ENCODE results near the gene PFKFB4.
A peak's percentile ranks its signal among the peaks of the same experiment; 100 is the strongest.
"Not testable (repeated sequence)": the region's sequence is repeated elsewhere in the genome, so short reads cannot be mapped to it uniquely, and the experiment has no call there.

PFKFB4 gene

GRCh38 chr3:48555949-48556795 lies 431 bp downstream of the PFKFB4 start:
- DNase-seq: no peak

DNA sequence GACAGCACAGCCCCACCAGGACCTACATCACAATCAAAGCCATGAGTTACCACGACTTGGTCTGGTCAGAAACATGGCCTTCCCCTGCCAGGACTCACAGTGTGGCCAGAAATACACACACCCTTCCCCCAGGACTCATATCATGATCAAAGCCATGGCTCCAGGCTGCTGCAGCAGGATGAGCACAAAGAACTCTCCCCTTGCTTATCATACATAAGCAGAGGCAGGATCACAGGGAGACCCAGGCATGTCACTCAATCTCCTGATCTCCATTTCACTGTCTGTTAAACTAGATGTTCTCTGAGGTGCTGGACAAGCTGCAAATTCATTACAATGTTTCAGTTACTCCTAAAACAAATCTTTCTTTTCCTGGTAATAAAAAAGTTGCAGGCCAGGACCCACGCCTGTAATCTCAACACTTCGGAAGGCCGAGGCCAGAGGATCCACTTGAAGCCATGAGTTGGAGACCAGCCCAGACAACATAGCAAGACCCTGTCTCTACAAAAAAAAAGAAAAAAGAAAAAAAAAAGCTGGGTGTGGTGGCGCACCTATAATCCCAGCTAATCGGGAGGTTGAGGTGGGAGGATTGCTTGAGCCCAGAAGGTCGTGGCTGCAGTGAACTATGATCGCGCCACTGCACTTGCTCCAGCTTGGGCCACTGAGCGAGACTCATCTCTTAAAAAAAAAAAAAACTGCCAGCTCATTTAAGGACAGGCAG lies 1.2 kb downstream of the PFKFB4 start:
- no peak for DNase-seq

- DNase-seq: no peak
Measured at GRCh38 chr3:48553886-48554845, 2.4 kb downstream of the PFKFB4 start.

DNA sequence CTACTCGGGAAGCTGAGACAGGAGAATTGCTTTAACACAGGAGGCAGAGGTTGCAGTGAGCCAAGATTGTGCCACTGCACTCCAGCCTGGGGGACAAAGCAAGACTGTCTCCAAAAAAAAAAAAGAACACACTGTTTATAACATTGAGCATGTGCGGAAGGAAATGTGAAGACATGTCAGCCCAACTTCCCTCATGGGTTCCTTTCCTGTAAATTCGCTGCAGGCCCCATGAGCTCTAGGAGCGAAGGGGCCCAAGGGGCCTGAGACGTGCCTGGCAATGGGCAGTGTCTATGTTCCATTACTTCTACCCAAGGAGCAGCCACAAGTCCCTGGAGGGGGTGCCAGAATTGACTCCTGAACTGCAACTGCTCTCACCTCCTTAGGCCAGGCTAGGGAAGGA lies 3.2 kb downstream of the PFKFB4 start:
- no peak for DNase-seq

GRCh38 chr3:48552111-48552951 lies 4.3 kb downstream of the PFKFB4 start:
- peak; percentile 31 for DNase-seq

DNA sequence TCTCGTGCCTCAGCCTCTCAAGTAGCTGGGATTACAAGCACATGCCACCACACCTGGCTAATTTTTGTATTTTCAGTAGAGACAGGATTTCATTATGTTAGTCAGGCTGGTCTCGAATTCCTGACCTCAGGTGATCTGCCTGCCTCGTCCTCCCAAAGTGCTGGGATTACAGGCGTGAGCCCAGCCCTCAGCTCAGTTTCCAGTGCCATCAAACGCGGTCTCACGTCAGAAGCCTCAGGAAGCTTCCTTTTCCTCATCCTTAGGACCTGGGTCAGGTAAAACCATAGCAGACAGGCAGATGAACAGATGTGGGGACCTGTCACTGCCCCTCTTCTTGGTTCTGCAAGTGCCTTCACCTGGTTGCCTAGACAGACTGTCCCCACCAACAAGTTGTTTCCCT lies 5.0 kb downstream of the PFKFB4 start:
- not testable (repeated sequence) for DNase-seq

DNA sequence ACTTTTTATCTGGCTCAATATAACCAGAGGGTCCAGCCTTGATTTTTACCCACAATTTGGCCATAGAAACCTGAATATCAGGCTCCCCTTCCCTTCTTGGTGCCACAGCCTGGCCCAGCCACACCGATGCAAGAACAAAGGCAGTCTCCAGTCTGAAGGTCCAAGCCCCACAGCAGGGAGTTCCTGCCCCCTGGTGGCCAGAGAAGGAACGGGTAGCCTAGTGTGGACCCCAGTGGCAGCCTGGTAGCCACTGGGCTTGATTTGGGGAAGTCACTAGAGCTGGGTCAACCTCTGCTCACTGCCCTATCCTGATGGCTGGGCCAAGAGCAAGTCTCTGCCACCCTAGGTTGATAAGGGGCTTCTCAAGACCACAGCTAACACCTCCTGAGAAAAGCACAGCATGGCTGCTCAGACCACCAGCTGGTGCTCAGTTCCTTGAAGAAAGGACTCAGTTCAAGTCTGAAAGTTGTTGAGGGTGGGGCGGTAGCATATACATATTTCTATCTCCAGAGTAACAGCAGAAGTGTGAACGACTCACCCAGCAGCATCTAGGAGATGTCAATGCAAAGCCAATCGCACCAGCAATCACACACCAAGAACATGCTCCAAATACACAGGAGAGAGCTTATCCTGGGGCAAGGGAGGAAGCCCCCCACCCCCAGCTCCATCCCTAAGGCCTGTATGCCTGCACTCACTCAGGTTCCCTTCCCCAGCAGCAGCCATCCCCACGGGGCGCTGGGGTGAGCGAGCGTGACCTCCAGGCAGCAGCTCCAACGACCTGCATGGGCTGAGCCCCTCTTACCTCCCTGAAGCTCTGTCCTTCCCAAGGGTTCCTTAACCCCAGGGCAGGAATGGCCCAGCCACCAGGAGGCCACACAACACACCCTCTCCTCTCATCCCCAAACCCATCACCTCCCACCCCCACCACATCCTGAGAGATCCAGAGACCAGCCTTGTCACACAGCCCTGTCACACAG lies 7.6 kb downstream of the PFKFB4 start:
- peak; percentile 39 for DNase-seq

- DNase-seq: no peak
Measured at GRCh38 chr3:48548126-48548525, 8.5 kb downstream of the PFKFB4 start.

GRCh38 chr3:48546203-48546829 lies 10.3 kb downstream of the PFKFB4 start:
- no peak for DNase-seq

DNA sequence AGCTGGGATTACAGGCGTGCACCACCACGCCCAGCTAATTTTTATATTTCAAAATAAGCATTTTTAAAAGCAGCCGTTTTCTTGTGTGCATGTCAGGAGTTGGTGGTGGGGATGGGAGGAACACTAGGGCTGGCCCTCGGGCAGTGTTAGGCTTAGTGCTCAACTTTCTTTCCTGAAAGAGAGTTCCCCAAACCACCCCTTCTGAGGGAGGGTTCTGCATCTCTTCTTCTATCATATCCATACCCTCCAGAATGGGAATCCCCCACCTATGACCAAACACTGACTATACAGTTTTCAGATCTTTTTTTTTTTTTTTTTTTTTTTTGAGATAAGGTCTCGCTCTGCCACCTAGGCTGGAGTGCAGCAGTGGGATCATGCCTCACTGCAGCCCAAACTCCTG lies 12.5 kb downstream of the PFKFB4 start:
- DNase-seq: no peak

- no peak for DNase-seq
Measured at GRCh38 chr3:48543271-48543866, 13.2 kb downstream of the PFKFB4 start.

- DNase-seq: no peak
Measured at GRCh38 chr3:48538451-48538850, 18.2 kb downstream of the PFKFB4 start.

- no peak for DNase-seq
Measured at GRCh38 chr3:48536785-48537184, 19.8 kb downstream of the PFKFB4 start.

DNA sequence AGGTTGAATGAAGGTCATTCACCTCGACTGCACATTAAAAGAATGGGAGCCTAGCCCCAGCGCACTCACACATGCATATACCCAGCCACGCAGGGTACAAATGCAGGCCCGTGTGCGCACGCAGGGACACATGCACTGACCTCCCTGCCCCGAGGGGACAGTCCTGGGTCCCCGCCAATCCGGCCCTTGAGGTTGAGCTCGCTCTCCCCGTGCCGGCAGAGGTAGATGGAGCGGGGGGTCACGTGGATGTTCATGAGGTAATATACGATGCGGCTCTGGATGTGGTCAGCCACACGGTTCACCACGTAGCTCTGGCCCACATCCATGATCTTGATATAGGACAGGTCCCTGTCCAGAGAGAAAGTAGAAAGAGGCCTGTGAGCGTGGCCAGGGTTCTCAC lies 20.5 kb downstream of the PFKFB4 start:
- DNase-seq: no peak

- no peak for DNase-seq
Measured at GRCh38 chr3:48535578-48535977, 21.0 kb downstream of the PFKFB4 start.

DNA sequence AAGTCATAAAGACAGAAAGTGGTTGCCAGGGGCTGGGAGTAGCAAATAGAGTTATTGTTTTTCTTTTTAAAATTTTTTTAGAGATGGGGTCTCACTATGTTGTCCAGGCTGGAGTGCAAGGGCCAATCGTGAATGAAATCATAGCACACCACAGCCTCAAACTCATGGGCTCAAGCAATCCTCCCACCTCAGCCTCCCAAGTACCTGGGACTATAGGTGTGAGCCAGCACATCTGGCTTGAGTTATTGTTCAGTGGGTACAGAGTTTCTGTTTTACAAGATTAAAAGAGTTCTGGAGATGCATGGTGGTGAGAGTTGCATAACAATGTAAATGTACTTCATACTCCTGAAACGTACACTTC lies 23.6 kb downstream of the PFKFB4 start:
- DNase-seq: no peak

DNA sequence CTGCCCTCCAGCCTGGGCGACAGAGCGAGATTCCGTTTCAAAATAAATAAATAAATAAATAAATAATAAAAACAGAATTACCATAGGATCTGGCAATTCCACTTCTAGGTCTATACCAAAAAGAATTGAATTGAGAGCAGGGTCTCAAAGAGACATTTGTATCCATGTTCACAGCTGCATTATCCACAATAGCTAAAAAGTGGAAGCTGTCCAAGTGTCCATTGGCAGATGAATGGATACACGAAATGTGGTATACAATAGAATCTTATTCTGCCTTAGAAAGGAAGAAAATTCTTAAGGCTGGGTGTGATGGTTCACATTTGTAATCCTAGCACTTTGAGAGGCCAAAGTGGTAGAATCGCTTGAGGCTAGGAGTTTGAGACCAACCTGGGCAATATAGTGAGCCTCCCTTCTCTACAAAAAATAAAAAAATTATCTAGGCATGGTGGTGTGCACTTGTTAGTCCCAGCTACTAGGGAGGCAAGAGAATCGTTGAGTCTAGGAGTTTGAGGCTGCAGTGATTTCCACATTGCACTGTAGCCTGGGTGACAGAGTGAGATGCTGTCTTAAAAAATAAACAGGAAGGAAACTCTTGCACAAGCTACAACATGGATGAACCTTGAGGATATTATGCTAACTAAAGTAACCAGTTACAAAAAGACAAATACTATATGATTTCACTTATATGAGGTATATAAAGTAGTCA lies 24.2 kb downstream of the PFKFB4 start:
- DNase-seq: no peak

- DNase-seq: not testable (repeated sequence)
Measured at GRCh38 chr3:48530701-48531100, 25.9 kb downstream of the PFKFB4 start.

DNA sequence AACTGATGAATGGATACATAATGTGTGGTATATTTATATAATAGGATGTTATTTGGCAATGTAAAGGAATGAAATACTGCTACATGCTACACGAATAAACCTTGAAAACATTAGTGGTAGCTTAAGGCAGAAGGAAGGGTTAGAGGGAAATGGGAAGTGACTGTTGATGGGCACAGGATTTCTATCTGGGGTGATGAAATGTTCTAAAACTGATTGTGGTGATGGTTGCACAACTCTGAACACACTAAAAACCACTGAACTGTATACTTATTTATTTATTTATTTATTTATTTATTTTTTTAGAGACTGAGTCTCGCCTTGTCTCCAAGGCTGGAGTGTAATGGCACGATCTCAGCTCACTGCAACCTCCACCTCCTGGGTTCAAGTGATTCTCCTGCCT lies 27.8 kb downstream of the PFKFB4 start:
- no peak for DNase-seq

All from NCI-H510A treated with DMSO at 0.1 percent for 48 hours (cell line).